Stimulated activated CD4-positive, alpha-beta T cell treated with anti-CD3 and anti-CD28 coated beads, Interleukin-4, amount 100 ng/mL, for 1 hour (primary cell): Measurements from ENCODE around the gene PLEK2.
"Not testable (repeated sequence)": the region's sequence is repeated elsewhere in the genome, so short reads cannot be mapped to it uniquely, and the experiment has no call there.

Experiments used
- DNase-seq: peaks from one replicate; pipeline ENCODE4 v3.0.0-alpha.2; 2020

Gene PLEK2

GRCh38 chr14:67411820-67412421 lies at the start of gene PLEK2:
PLEK2 (minus strand) TSS chr14:67412165; CDS start chr14:67412059, 106 bp downstream.
- DNase-seq: peak; percentile 50

- no peak for DNase-seq
These were observed 49.5 kb upstream of the PLEK2 start for GRCh38 chr14:67461341-67461985.

GRCh38 chr14:67459336-67459735 lies 47.4 kb upstream of the PLEK2 start:
- DNase-seq: no peak

- no peak for DNase-seq
These were observed 45.8 kb upstream of the PLEK2 start for GRCh38 chr14:67457782-67458181.

GRCh38 chr14:67456732-67457131 lies 44.8 kb upstream of the PLEK2 start:
- no peak for DNase-seq

- DNase-seq: no peak
These were observed 41.8 kb upstream of the PLEK2 start for GRCh38 chr14:67453575-67454300.

- DNase-seq: not testable (repeated sequence)
These were observed 39.7 kb upstream of the PLEK2 start for GRCh38 chr14:67451667-67452066.

- DNase-seq: no peak
These were observed 37.1 kb upstream of the PLEK2 start for GRCh38 chr14:67449096-67449495.

- DNase-seq: no peak
These were observed 35.0 kb upstream of the PLEK2 start for GRCh38 chr14:67447033-67447381.

GRCh38 chr14:67446371-67447032 lies 34.5 kb upstream of the PLEK2 start:
- DNase-seq: no peak

- DNase-seq: no peak
These were observed 32.4 kb upstream of the PLEK2 start for GRCh38 chr14:67444395-67444794.

- DNase-seq: no peak
These were observed 30.4 kb upstream of the PLEK2 start for GRCh38 chr14:67442139-67442906.

- DNase-seq: no peak
These were observed 29.7 kb upstream of the PLEK2 start for GRCh38 chr14:67441672-67442071.

GRCh38 chr14:67441256-67441655 lies 29.3 kb upstream of the PLEK2 start:
- no peak for DNase-seq

GRCh38 chr14:67440513-67440912 lies 28.5 kb upstream of the PLEK2 start:
- DNase-seq: no peak

GRCh38 chr14:67438969-67439368 lies 27.0 kb upstream of the PLEK2 start:
- DNase-seq: no peak

GRCh38 chr14:67436006-67436866 lies 24.3 kb upstream of the PLEK2 start:
- no peak for DNase-seq

GRCh38 chr14:67435603-67436002 lies 23.6 kb upstream of the PLEK2 start:
- no peak for DNase-seq

- no peak for DNase-seq
These were observed 20.1 kb upstream of the PLEK2 start for GRCh38 chr14:67432050-67432564.

- DNase-seq: no peak
These were observed 17.7 kb upstream of the PLEK2 start for GRCh38 chr14:67429510-67430205.

GRCh38 chr14:67428501-67429031 lies 16.6 kb upstream of the PLEK2 start:
- DNase-seq: no peak
